OCI-LY3 (cell line): ENCODE results near the gene EIF4A3.
"Not testable (repeated sequence)": the region's sequence is repeated elsewhere in the genome, so short reads cannot be mapped to it uniquely, and the experiment has no call there.

ENCODE experiments used
- H2AFZ ChIP-seq: fragments of 200-600, 300-600 bp; shearing (Covaris generic); 2 replicates; pipeline ENCODE4 v1.6.0; 2014; ENCODE audit warnings: antibody characterized with exemption, low read depth, low read length
- H3K27ac ChIP-seq: fragments of 200-600, 300-600 bp; sonication (generic); 2 replicates; pipeline ENCODE4 v1.5.1; 2014; ENCODE audit warnings: mild to moderate bottlenecking, low read length, moderate library complexity, mixed read lengths
- H3K27me3 ChIP-seq: fragments of 200-600, 300-600 bp; sonication (generic); 2 replicates; pipeline ENCODE4 v1.6.1; 2014; ENCODE audit warnings: low read depth, low read length, mixed read lengths
- H3K36me3 ChIP-seq: fragments of 200-600, 300-600 bp; sonication (generic); replicated peaks from 2 replicates; pipeline ENCODE3; 2014; ENCODE audit warnings: low read depth, low read length, mixed read lengths
- H3K4me1 ChIP-seq: fragments of 300-600, 200-600 bp; sonication (generic); 2 replicates; pipeline ENCODE4 v1.6.1; 2014; ENCODE audit warnings: low read length, mixed read lengths
- H3K4me2 ChIP-seq: fragments of 200-600, 300-600 bp; sonication (generic); 2 replicates; pipeline ENCODE4 v1.6.1; 2014; ENCODE audit warnings: low read length, mixed read lengths
- H3K4me3 ChIP-seq: fragments of 300-600, 200-600 bp; sonication (generic); 2 replicates; pipeline ENCODE4 v1.5.1; 2014; ENCODE audit warnings: antibody characterized with exemption, mild to moderate bottlenecking, low read length, moderate library complexity
- H3K79me2 ChIP-seq: fragments of 300-600, 200-600 bp; shearing (Covaris generic); 2 replicates; pipeline ENCODE4 v1.6.1; 2014; ENCODE audit warnings: mild to moderate bottlenecking, low read length, mixed read lengths
- H3K9ac ChIP-seq: fragments of 300-600, 200-600 bp; shearing (Covaris generic); 2 replicates; pipeline ENCODE4 v1.6.0; 2014; ENCODE audit warnings: mild to moderate bottlenecking, low read length, moderate library complexity
- H3K9me3 ChIP-seq: fragments of 200-600, 300-600 bp; shearing (Covaris generic); 2 replicates; pipeline ENCODE4 v1.6.1; 2014; ENCODE audit warnings: low read length, mixed read lengths; ENCODE audit not compliant: insufficient read depth
- H4K20me1 ChIP-seq: fragments of 200-600, 300-600 bp; sonication (generic); 2 replicates; pipeline ENCODE4 v1.6.1; 2016; ENCODE audit warnings: low read length, mixed read lengths; ENCODE audit not compliant: insufficient read depth
- EZH2phosphoT487 ChIP-seq: fragments of 200-600 bp; shearing (Covaris generic); IDR thresholded peaks from 2 replicates; pipeline ENCODE4 v1.6.1; 2018; ENCODE audit warnings: antibody characterized with exemption, mixed run types, low read depth
- TF ChIP-seq, protein P1 (sequence below): fragments of 200-600, 300-600 bp; sonication (generic); IDR thresholded peaks from 2 replicates; pipeline ENCODE4 v1.5.1; 2014; ENCODE audit warnings: antibody characterized with exemption, low read length, low read depth

Gene EIF4A3

DNA sequence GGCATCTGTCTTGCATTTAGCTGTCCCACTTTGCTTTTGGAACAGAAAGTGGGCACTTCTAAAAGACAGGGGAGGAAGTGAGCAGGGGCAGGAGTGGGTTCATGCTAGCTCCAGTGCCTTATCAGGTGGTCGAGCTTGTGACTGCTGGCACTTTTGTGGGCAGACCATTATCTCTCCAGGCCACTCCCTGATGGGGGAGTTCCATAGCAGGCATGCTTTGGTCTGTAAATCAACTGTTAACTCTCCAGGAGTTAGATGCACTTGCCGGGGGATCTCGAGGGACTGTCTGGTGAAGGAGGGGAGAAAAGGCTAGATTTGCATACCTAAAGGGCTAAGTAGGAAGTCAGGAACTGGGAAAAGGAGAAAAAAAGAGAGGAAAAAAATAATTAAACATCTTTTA is 13.6 kb upstream of the EIF4A3 start:
- no peaks in the 10 kb centered on the region for H3K9me3 ChIP-seq
- no peaks in the 10 kb centered on the region for H3K79me2 ChIP-seq
- no peak overlapping the region for H3K4me2 ChIP-seq
- no peak overlapping the region for H2AFZ ChIP-seq
- H3K4me3 ChIP-seq = no peak overlapping the region
- no peaks in the 10 kb centered on the region for H3K36me3 ChIP-seq
- no peak for TF ChIP-seq EZH2phosphoT487
- TF ChIP-seq, protein P1, sequence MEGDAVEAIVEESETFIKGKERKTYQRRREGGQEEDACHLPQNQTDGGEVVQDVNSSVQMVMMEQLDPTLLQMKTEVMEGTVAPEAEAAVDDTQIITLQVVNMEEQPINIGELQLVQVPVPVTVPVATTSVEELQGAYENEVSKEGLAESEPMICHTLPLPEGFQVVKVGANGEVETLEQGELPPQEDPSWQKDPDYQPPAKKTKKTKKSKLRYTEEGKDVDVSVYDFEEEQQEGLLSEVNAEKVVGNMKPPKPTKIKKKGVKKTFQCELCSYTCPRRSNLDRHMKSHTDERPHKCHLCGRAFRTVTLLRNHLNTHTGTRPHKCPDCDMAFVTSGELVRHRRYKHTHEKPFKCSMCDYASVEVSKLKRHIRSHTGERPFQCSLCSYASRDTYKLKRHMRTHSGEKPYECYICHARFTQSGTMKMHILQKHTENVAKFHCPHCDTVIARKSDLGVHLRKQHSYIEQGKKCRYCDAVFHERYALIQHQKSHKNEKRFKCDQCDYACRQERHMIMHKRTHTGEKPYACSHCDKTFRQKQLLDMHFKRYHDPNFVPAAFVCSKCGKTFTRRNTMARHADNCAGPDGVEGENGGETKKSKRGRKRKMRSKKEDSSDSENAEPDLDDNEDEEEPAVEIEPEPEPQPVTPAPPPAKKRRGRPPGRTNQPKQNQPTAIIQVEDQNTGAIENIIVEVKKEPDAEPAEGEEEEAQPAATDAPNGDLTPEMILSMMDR = no peak
- H3K27ac ChIP-seq = no peak overlapping the region
- no peak overlapping the region for H3K9ac ChIP-seq
- H3K4me1 ChIP-seq = no peaks in the 10 kb centered on the region
- no peaks in the 10 kb centered on the region for H4K20me1 ChIP-seq
- peaks cover 10% of the 10 kb centered on the region for H3K27me3 ChIP-seq

DNA sequence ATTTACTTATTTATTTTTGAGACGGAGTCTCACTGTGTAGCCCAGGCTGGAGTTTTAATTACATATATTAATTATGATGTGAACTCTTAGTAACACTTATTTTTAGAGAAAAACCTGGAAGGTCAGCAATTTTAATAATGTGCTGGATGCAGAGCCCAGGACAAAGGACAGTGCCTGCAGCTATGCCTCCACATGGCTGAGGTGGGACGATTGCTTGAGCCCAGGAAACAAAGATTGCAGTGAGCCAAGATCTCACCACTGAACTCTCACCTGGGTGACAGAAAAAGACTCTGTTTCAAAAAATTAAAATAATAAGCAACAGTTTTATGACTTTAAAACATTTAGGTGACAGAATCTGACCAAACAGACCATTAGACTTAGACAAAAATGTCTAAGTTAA is 11.9 kb upstream of the EIF4A3 start:
- Histone ChIP-seq H3K4me2 (no peak overlapping the region), H3K27me3 (peaks cover 5% of the 10 kb centered on the region), H3K4me3 (no peak overlapping the region), H3K79me2 (no peaks in the 10 kb centered on the region), H3K9ac (no peak overlapping the region), H2AFZ (no peak overlapping the region), H3K36me3 (no peaks in the 10 kb centered on the region), H3K27ac (no peak overlapping the region), H3K4me1 (no peaks in the 10 kb centered on the region), H3K9me3 (no peaks in the 10 kb centered on the region), H4K20me1 (no peaks in the 10 kb centered on the region)
- no peak for TF ChIP-seq EZH2phosphoT487
- TF ChIP-seq, protein P1 = no peak

DNA sequence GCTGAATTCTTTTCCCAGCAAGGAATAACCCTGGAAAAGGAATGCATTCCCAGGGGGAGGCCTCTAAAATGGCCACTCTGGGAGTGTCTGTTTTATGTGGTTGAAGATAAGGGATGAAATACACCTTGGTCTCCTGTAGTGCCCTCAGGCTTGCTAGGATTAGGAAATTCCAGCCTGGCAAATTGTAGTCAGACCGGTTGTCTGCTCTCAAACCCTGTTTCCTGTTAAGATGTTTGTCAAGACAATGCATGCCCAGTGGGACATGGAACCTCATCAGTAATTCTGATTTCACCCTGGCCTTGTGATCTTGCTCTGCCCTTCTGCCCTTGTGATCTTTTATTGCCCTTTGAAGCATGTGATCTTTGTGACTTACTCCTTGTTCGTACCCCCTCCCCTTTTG is 8.7 kb upstream of the EIF4A3 start:
- not testable (repeated sequence) for H3K79me2 ChIP-seq, H3K36me3 ChIP-seq, H3K4me3 ChIP-seq, H3K4me2 ChIP-seq, H3K4me1 ChIP-seq, H3K9me3 ChIP-seq, H2AFZ ChIP-seq, H3K9ac ChIP-seq, H4K20me1 ChIP-seq, H3K27ac ChIP-seq, H3K27me3 ChIP-seq

DNA sequence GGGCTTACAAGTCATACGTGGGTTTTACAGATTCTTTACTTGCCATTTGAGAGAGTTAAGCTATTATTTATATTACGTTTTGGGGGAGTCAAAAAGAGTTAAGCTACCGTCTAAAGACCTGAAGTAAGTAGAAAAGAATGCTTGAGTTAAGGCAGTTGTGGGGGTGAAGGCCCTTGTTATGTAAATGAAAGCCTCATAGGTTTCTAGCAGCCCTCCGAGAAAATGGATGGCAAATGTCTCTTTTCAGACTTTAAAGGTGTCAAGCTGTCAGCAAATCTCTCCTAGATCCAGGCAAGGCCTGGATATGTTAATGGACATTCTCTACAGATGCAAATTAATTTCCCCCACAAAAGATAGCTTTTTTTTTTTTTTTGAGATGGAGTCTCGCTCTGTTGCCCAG is 7.2 kb upstream of the EIF4A3 start:
- Histone ChIP-seq H3K9ac (no peak overlapping the region), H3K36me3 (no peaks in the 10 kb centered on the region), H3K4me1 (peaks cover 8% of the 10 kb centered on the region; the same call in 1 of the 2 replicates), H2AFZ (no peak overlapping the region), H3K27ac (no peak overlapping the region), H3K79me2 (no peaks in the 10 kb centered on the region), H3K4me2 (no peak overlapping the region), H4K20me1 (no peaks in the 10 kb centered on the region), H3K9me3 (peaks cover 5% of the 10 kb centered on the region; the same call in 1 of the 2 replicates), H3K4me3 (no peak overlapping the region), H3K27me3 (no peaks in the 10 kb centered on the region)
- TF ChIP-seq EZH2phosphoT487 = no peak
- TF ChIP-seq, protein P1 = no peak

DNA sequence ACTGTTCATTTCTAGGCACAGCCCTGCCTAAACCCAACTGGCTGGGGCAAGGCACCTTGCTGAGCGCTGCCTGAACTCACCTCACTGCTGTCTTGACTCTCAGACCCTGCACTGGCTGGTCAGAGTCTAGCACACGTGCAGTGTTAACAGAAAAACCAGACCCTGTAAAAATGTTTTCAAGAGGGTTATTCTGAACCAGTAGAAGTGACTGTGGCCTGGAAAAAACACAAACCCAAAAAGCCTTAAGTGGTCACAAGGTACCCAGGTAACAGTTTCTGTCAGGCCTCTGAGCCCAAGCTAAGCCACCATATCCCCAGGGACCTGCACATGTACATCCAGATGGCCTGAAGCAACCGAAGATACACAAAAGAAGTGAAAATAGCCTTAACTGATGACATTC is 6.1 kb upstream of the EIF4A3 start:
- H3K4me2 ChIP-seq = no peak overlapping the region
- no peak overlapping the region for H3K9ac ChIP-seq
- H2AFZ ChIP-seq = no peak overlapping the region

More for the DNA sequence above, 6.1 kb upstream of the EIF4A3 start:
- no peak for TF ChIP-seq EZH2phosphoT487
- TF ChIP-seq, protein P1 = no peak
- H3K4me3 ChIP-seq = no peak overlapping the region
- no peaks in the 10 kb centered on the region for H3K27me3 ChIP-seq
- H3K36me3 ChIP-seq = no peaks in the 10 kb centered on the region
- H3K9me3 ChIP-seq = peaks cover 5% of the 10 kb centered on the region; the same call in 1 of the 2 replicates
- no peaks in the 10 kb centered on the region for H4K20me1 ChIP-seq
- peaks cover 4% of the 10 kb centered on the region for H3K79me2 ChIP-seq
- no peak overlapping the region for H3K27ac ChIP-seq
- peaks cover 11% of the 10 kb centered on the region for H3K4me1 ChIP-seq
